Subcutaneous abdominal adipose tissue (tissue), 5 donors: ENCODE measurements around the gene UBASH3A.
"Not testable (repeated sequence)": the region's sequence is repeated elsewhere in the genome, so short reads cannot be mapped to it uniquely, and the experiment has no call there.

Source experiments
- H3K27ac ChIP-seq: one replicate; pipeline ENCODE4 v1.7.0; 2013; ENCODE audit warnings: low read depth, mild to moderate bottlenecking, inconsistent platforms, low read length, moderate library complexity
- H3K27me3 ChIP-seq, 5 donors: one replicate each; pipeline ENCODE4 v1.7.0; 2013; ENCODE audit warnings: low read length in 5 of 5, inconsistent platforms in 1 of 5; ENCODE audit not compliant: control insufficient read depth in 5 of 5, insufficient read depth in 4 of 5
- H3K36me3 ChIP-seq, 5 donors: one replicate each; pipeline ENCODE4 v1.7.0; 2013; ENCODE audit warnings: low read length in 5 of 5; ENCODE audit not compliant: control insufficient read depth in 5 of 5, insufficient read depth in 5 of 5
- H3K4me1 ChIP-seq, 5 donors: one replicate each; pipeline ENCODE4 v1.7.0; 2013; ENCODE audit warnings: low read length in 5 of 5, mild to moderate bottlenecking in 3 of 5, moderate library complexity in 1 of 5; ENCODE audit not compliant: control insufficient read depth in 5 of 5, insufficient read depth in 5 of 5
- H3K4me3 ChIP-seq, 5 donors: one replicate each; pipeline ENCODE4 v1.7.0; 2013; ENCODE audit warnings: low read length in 5 of 5, low read depth in 1 of 5
- H3K9ac ChIP-seq, 5 donors: one replicate each; pipeline ENCODE4 v1.7.0; 2013; ENCODE audit warnings: low read length in 5 of 5, mild to moderate bottlenecking in 4 of 5, moderate library complexity in 3 of 5
- H3K9me3 ChIP-seq, 5 donors: one replicate each; pipeline ENCODE4 v1.7.0; 2013; ENCODE audit warnings: low read length in 5 of 5; ENCODE audit not compliant: control insufficient read depth in 5 of 5
- donor health status: healthy.
- donor health status: healthy.
- donor health status: healthy.
- donor health status: healthy.
- donor health status: healthy.

Gene UBASH3A

DNA sequence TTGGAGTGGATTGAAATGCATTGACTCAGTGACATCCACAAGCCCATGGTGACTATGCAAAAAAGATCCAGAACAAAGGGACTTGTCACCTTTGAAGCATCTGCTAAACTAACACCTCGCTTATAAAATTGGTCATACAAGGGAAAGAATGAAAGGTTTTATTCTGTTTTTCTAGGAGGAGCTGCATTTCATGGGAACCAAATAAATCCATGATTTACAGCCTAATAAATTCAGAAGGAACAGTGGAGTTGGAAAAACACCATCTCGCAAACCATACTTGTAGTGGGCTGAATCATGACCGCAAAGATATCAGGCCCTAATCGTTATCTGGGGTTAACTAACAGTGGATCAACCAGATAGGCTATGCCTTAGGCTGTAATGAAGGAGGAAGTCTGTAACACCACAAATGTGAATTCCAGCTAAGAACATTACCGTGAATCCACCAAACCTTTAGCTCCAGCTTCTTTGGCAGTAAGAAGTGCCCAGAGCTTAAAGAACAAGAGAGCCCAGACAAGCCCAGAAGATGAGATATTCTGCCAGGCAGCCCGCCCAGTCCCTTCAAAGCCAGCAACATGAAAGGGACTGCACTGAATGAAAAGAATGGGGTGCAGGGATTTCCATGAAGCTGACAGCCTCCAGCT is 64.9 kb downstream of the UBASH3A start:
- Histone ChIP-seq H3K36me3 (no peaks in the 10 kb centered on the region), H3K27me3 (peaks cover 0 to 5% (median 3%) of the 10 kb centered on the region in 5 donors), H3K4me1 (peaks cover 0 to 23% (median 14%) of the 10 kb centered on the region in 5 donors), H3K4me3 (no peak overlapping the region), H3K9me3 (no peaks in the 10 kb centered on the region), H3K9ac (no peak overlapping the region), H3K27ac (no peak overlapping the region)

DNA sequence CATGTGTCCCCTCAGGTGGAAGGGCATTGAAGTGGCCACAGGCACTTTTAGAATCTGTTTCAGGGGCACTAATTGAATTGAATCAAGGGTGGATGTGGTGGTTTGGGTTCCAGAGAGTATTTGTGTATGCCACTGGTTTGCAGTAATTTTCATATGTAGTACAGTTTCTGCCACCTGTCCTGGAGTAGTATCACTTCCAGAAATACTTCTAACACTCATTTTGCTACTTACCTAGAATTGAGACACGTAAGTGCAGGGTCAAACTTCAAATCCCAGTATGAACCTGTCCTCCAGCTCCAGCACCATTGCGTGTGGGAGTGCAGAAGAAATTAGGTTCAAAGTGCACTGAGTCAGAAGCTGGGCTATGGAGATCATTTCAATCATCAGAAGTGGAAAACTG is 65.6 kb downstream of the UBASH3A start:
- H3K27me3 ChIP-seq = peaks cover 0 to 5% (median 3%) of the 10 kb centered on the region in 5 donors
- H3K9me3 ChIP-seq = no peaks in the 10 kb centered on the region
- no peak overlapping the region for H3K27ac ChIP-seq
- H3K4me3 ChIP-seq = no peak overlapping the region
- peaks cover 0 to 22% (median 17%) of the 10 kb centered on the region in 5 donors for H3K4me1 ChIP-seq
- no peak overlapping the region for H3K9ac ChIP-seq
- H3K36me3 ChIP-seq = no peaks in the 10 kb centered on the region

DNA sequence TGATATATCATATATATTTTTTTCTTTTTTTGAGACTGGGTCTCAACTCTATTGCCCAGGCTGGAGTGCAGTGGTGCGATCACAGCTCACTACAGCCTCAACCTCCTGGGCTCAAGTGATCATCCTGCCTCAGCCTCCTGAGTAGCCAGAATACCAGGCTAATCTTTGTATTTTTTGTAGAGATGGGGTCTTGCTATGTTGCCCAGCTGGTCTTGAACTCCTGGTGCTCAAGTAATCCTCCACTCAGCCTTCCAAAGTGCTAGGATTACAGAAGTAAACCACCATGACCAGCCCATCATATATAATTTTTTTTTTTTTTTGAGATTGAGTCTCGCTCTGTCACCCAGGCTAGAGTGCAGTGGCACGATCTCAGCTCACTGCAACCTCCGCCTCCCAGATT is 66.0 kb downstream of the UBASH3A start:
- not testable (repeated sequence) for H3K27me3 ChIP-seq, H3K4me3 ChIP-seq, H3K9ac ChIP-seq, H3K27ac ChIP-seq, H3K36me3 ChIP-seq, H3K9me3 ChIP-seq
- peaks cover 0 to 26% (median 15%) of the 10 kb centered on the region in 5 donors for H3K4me1 ChIP-seq

DNA sequence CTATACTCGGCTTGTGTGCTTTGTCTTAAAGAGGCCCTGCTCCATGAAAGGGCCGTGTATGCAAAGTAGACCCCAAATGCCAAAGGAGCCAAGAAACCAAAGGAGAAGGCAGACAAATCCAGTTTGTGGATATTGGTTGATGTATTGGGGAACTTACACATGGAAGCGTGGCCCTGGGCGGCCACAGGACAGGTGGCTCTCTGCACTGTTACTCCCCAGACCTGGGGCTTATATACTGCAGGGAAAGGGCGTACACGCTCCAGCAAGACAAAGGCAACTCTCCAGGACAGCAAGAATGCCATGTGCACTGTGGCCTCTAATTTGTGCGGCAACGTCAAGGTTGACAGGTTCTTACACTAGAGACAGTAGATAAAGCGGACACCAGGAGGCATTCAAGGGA is 67.5 kb downstream of the UBASH3A start:
- Histone ChIP-seq H3K9ac (no peak overlapping the region), H3K36me3 (no peaks in the 10 kb centered on the region), H3K9me3 (no peaks in the 10 kb centered on the region), H3K27me3 (peaks cover 0 to 5% (median 3%) of the 10 kb centered on the region in 5 donors), H3K27ac (no peak overlapping the region), H3K4me1 (peaks cover 0 to 18% (median 13%) of the 10 kb centered on the region in 5 donors), H3K4me3 (no peak overlapping the region)

DNA sequence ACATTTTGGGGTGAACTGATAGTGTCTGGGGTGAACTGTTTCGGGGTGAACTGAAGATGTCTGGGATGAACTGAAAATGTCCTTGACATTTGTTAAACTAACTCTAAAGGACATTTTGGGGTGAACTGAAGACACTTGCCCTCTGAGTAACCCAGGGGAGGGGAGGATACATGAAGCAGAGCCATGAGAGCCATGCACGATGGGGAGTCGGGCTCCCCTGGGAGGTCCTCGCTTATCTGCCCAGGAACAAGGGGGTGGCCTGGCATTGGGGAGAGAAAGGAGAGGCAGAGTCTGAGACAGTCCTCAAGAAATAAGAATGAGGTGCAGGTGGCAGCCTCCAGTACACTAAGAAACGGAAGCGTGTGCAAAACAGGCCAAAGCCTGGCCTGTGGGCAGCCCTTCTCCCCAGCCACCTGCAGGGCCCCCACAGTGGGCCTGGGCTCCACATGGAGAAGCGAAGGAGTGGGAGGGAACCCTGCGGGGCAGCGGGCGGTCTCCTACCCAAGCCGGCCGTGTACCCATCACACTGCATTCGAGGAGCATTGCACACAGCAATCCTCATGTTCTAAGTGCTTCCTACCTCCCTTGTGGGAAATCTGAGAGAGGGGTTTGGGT is 68.1 kb downstream of the UBASH3A start:
- Histone ChIP-seq H3K27me3 (peaks cover 0 to 5% (median 3%) of the 10 kb centered on the region in 5 donors), H3K36me3 (no peaks in the 10 kb centered on the region), H3K27ac (no peak overlapping the region), H3K9me3 (no peaks in the 10 kb centered on the region), H3K4me3 (no peak overlapping the region), H3K4me1 (peaks cover 0 to 21% (median 13%) of the 10 kb centered on the region in 5 donors), H3K9ac (no peak overlapping the region)

DNA sequence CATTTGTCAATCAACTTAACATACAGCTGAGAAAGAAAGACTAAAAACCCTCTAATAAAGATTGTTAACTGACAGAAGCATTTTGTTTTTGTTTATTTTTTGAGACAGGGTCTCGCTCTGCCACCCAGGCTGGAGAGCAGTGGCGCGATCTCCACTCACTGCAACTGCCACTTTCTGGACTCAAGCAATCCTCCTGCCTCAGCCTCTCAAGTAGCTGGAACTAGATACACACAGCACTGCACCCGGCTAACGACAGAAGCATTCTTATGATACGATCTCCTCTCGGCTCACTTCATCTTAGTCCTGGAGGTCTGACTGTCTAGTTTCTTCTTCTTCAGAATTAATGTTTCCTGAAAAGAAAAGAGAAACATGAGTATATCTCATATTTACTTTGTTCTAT is 68.8 kb downstream of the UBASH3A start:
- H3K4me3 ChIP-seq = no peak overlapping the region
- peaks cover 0 to 19% (median 8%) of the 10 kb centered on the region in 5 donors for H3K4me1 ChIP-seq
- H3K9ac ChIP-seq = no peak overlapping the region
- H3K27me3 ChIP-seq = peaks cover 0 to 5% (median 1%) of the 10 kb centered on the region in 5 donors
- no peaks in the 10 kb centered on the region for H3K9me3 ChIP-seq
- no peaks in the 10 kb centered on the region for H3K36me3 ChIP-seq
- H3K27ac ChIP-seq = no peak overlapping the region

DNA sequence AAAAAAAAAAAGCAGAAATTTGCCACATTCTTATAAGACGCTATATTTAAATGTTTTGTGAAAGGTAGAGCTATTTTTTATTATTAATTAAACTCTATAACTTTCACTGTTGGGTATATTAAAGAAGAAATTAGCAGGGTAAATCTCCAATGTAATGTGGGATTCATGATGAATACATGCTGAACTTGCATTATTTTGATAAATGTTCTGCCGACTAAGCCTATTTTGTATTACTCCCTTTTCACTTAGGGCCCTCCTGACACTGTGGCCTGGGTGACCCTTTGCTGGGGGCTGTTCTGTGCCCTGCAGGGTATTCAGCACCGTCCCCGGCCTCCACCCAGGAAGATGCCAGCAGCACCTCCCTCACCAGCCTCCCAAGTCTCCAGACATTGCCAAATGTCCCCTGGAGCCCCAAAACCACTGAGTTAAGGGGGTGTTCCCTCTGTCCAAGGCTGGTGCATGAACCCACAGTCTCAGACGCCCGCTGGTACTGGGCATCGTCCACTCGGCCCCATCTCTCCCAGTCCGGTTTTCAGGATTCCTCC is 69.9 kb downstream of the UBASH3A start:
- no peak overlapping the region for H3K27ac ChIP-seq
- H3K9me3 ChIP-seq = no peaks in the 10 kb centered on the region
- no peaks in the 10 kb centered on the region for H3K36me3 ChIP-seq
- no peak overlapping the region for H3K4me3 ChIP-seq
- H3K4me1 ChIP-seq = peaks cover 0 to 19% (median 8%) of the 10 kb centered on the region in 5 donors
- H3K27me3 ChIP-seq = peaks cover 0 to 5% (median 0%) of the 10 kb centered on the region in 5 donors
- no peak overlapping the region for H3K9ac ChIP-seq

DNA sequence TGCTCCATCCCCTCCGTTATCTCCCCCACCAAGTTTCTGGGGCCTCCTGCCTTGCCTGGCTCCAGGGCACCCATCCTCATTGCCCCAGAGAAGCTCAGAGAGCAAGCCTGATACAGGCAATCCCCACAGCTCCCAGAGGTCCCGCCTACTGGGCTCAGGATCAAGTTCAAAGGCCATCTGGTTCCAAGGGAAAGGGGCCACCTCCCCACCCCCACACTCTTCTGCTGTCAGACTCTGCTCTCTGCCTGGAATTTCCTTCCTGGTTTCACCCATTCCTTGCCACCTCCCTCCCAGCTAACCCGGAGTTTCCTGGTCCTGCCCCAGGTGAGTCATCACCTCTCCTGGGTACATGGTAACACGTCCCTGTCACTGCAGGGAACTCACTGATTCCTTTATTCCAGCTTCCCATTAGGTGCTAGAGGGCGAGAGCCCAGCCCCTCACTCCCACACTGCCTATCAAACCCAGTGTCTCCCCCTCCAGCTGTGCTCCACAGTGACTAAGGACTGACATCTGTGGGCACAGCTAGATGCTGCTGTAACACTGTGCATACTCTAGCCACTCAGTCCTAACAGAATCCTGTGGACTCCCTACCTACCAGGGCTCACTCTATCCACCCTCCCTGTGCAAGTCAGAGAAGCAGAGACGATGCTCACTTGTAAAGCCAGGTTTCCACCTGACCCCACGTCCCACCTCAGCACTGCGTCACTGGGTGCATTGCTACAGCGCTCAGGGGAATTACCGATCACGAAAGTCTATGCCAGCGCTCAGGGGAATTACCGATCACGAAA is 70.5 kb downstream of the UBASH3A start:
- peaks cover 0 to 5% (median 0%) of the 10 kb centered on the region in 5 donors for H3K27me3 ChIP-seq
- H3K4me3 ChIP-seq = no peak overlapping the region
- no peaks in the 10 kb centered on the region for H3K36me3 ChIP-seq
- peaks cover 0 to 19% (median 8%) of the 10 kb centered on the region in 5 donors for H3K4me1 ChIP-seq
- H3K27ac ChIP-seq = no peak overlapping the region
- H3K9me3 ChIP-seq = no peaks in the 10 kb centered on the region
- no peak overlapping the region for H3K9ac ChIP-seq

DNA sequence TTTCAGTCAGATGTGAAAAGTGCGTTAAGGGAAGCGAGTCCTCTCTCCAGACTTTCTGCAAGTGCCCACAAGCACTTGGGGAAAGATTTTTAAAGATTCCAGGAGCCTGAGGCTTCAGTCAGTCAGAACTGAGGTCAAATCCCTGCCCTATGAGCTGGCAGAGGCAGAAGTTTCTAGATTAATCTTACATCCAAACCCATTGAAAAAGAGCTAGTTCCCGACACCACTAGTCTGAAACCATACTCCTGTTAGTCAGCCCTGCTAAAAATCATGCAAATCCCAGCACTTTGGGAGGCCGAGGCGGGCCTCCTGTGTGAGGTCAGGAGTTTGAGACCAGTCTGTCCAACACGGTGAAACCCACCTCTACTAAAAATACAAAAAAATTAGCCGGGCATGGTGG is 71.3 kb downstream of the UBASH3A start:
- Histone ChIP-seq H3K36me3 (no peaks in the 10 kb centered on the region), H3K27me3 (peaks cover 0 to 5% (median 0%) of the 10 kb centered on the region in 5 donors), H3K9me3 (no peaks in the 10 kb centered on the region), H3K27ac (no peak overlapping the region), H3K4me1 (peaks cover 0 to 19% (median 8%) of the 10 kb centered on the region in 5 donors), H3K4me3 (no peak overlapping the region), H3K9ac (no peak overlapping the region)
